Measurements from ENCODE around the gene DMPK. TPM values are rescaled to one million over a fixed set of nuclear protein-coding genes. Genes with fewer than 3 reads are reported as not detected.

The DMPK gene
- total RNA-seq, 1 experiment from 2014 or later, result 28.1 TPM

DNA sequence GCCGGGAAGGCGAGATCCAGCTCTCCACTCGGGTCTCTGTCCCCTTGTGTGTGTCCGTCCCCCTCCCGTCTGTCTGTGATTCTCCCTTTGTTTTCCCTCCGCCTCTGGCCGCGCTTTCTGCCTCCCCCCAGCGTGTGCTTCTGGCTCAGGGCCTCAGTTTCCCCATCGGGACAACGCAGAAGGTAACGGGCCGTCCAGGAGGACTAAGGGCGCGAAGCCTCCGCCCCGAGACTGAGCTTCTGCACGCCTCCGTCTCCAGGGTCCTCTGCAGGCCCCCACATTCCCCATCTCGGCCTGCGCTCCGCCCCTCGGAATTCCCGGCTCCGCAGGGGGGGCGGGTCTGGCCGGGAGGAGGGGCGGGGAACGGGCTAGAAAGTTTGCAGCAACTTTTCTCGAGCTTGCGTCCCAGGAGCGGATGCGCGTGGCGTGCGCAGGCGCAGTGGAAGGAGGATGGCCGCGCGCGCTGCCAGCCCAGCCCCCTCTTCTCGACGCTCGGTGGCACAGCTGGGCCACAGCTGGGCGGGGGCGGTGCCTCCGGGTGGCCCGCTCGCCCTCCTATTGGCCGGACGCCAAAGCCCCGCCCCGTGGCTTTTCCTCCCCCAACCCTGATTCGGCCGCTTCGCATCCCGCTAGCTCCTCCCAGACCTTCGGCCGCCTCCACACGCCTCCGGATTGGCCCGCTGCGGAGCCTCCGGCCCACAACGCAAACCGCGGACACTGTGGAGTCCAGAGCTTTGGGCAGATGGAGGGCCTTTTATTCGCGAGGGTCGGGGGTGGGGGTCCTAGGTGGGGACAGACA is 13.1 kb downstream of the DMPK start, which contains the start of gene SIX5:
SIX5 (minus strand) TSS at position 269 of the 799 bp plus-strand sequence. CDS start 408 bp downstream, outside the sequence.
- H3K27ac Mint-ChIP-seq (ENCODE audit: unreplicated experiment), result peak within 1 kb of the TSS; percentile 96
- ChIA-PET CTCF (interaction anchor here (0.6 to 3.6 kb wide), 28 partner anchors 10 to 848 kb away, joined by 3 to 82 read pairs (median 6); partner anchors contain the start of genes CALM3, DMPK, DMWD and FBXO46), POLR2A (interaction anchor here (0.5 to 3.7 kb wide), 19 partner anchors 10 to 302 kb away, joined by 3 to 64 read pairs (median 7); partner anchors contain the start of genes DMPK, DMWD, FBXO46 and FOSB)
- H3K36me3 Mint-ChIP-seq (ENCODE audit: insufficient read depth, unreplicated experiment), result peaks cover 64% of the 10 kb centered on the region
- Histone ChIP-seq H3K9me3 (no peaks in the 10 kb centered on the region), H3K36me3 (ENCODE audit: control insufficient read depth, insufficient read depth, low read length) (no peaks in the 10 kb centered on the region), H3K27me3 (replicated peaks; ENCODE audit: control insufficient read depth, insufficient read depth, low read length) (no peaks in the 10 kb centered on the region), H3K4me1 (peaks cover 6% of the 10 kb centered on the region), H3K4me3 (ENCODE audit: low read depth, low read length) (peak within 1 kb of the TSS; percentile 76)
- intact Hi-C loops (cut with micrococcal nuclease; ENCODE audit: unreplicated experiment), result loop anchor here (1.0 kb wide), 2 partner anchors 32 to 39 kb away; partner anchors contain the start of gene FBXO46
- H3K27me3 Mint-ChIP-seq (ENCODE audit: insufficient read depth, unreplicated experiment), result no peaks in the 10 kb centered on the region
- peak within 1 kb of the TSS; percentile 97 for H3K4me3 Mint-ChIP-seq (ENCODE audit: unreplicated experiment)
- H3K9me3 Mint-ChIP-seq (ENCODE audit: unreplicated experiment), result no peaks in the 10 kb centered on the region
- DNase-seq, result peak; percentile 98 to 99
- no TSS peak for BruUV-seq (replicated peaks)
- TF ChIP-seq, protein P1, sequence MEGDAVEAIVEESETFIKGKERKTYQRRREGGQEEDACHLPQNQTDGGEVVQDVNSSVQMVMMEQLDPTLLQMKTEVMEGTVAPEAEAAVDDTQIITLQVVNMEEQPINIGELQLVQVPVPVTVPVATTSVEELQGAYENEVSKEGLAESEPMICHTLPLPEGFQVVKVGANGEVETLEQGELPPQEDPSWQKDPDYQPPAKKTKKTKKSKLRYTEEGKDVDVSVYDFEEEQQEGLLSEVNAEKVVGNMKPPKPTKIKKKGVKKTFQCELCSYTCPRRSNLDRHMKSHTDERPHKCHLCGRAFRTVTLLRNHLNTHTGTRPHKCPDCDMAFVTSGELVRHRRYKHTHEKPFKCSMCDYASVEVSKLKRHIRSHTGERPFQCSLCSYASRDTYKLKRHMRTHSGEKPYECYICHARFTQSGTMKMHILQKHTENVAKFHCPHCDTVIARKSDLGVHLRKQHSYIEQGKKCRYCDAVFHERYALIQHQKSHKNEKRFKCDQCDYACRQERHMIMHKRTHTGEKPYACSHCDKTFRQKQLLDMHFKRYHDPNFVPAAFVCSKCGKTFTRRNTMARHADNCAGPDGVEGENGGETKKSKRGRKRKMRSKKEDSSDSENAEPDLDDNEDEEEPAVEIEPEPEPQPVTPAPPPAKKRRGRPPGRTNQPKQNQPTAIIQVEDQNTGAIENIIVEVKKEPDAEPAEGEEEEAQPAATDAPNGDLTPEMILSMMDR (IDR thresholded peaks at IDR 0.05; ENCODE audit: insufficient read depth in 1 of 2, low read depth in 1 of 2, low read length in 1 of 2, severe bottlenecking in 1 of 2, unreplicated experiment in 1 of 2), result no peak
- peaks cover 14% of the 10 kb centered on the region for H3K4me1 Mint-ChIP-seq (ENCODE audit: low read depth, unreplicated experiment)

DNA sequence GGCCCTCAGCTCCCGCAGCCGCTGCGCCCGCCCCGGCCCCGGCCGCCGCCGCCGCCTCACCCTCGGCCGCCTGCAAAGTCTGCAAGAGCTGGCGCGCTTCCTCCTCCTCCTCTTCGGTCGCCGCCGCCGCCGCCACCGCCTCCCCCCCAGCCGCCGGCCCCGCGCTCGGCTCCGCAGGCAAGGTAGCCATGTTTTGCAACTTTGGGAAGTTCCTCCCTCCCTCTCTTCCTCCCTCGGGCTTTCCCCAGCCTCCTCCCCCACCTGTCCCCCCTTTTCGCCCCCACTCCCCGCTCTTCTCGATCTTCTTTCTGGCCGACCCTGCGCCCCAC is 13.7 kb downstream of the DMPK start:
- H3K27ac Mint-ChIP-seq (ENCODE audit: unreplicated experiment), result peak overlapping the region; percentile 96
- no peaks in the 10 kb centered on the region for H3K9me3 Mint-ChIP-seq (ENCODE audit: unreplicated experiment)
- ChIA-PET CTCF (interaction anchor here (1.1 to 3.6 kb wide), 9 partner anchors 11 to 134 kb away, joined by 3 to 82 read pairs (median 15); partner anchors contain the start of genes FOXA3, MYPOP and SYMPK), POLR2A (interaction anchor here (1.0 to 3.7 kb wide), 10 partner anchors 38 to 301 kb away, joined by 3 to 64 read pairs (median 10); partner anchors contain the start of genes FBXO46, FOSB, QPCTL and SNRPD2)
- peaks cover 14% of the 10 kb centered on the region for H3K4me1 Mint-ChIP-seq (ENCODE audit: low read depth, unreplicated experiment)
- no peaks in the 10 kb centered on the region for H3K9me3 ChIP-seq
- no TSS peak for BruUV-seq (replicated peaks)
- H3K27me3 ChIP-seq (replicated peaks; ENCODE audit: control insufficient read depth, insufficient read depth, low read length), result no peaks in the 10 kb centered on the region
- H3K36me3 Mint-ChIP-seq (ENCODE audit: insufficient read depth, unreplicated experiment), result peaks cover 64% of the 10 kb centered on the region
- H3K4me3 Mint-ChIP-seq (ENCODE audit: unreplicated experiment), result peak overlapping the region; percentile 97
- intact Hi-C loops (cut with micrococcal nuclease; ENCODE audit: unreplicated experiment), result no loop called here
- peaks cover 6% of the 10 kb centered on the region for H3K4me1 ChIP-seq
- H3K4me3 ChIP-seq (ENCODE audit: low read depth, low read length), result peak overlapping the region; percentile 68
- peak in 1 of 2 experiments; percentile 61 for DNase-seq
- TF ChIP-seq, protein P1 (IDR thresholded peaks at IDR 0.05; ENCODE audit: insufficient read depth in 1 of 2, low read depth in 1 of 2, low read length in 1 of 2, severe bottlenecking in 1 of 2, unreplicated experiment in 1 of 2), result no peak
- no peaks in the 10 kb centered on the region for H3K27me3 Mint-ChIP-seq (ENCODE audit: insufficient read depth, unreplicated experiment)
- no peaks in the 10 kb centered on the region for H3K36me3 ChIP-seq (ENCODE audit: control insufficient read depth, insufficient read depth, low read length)

DNA sequence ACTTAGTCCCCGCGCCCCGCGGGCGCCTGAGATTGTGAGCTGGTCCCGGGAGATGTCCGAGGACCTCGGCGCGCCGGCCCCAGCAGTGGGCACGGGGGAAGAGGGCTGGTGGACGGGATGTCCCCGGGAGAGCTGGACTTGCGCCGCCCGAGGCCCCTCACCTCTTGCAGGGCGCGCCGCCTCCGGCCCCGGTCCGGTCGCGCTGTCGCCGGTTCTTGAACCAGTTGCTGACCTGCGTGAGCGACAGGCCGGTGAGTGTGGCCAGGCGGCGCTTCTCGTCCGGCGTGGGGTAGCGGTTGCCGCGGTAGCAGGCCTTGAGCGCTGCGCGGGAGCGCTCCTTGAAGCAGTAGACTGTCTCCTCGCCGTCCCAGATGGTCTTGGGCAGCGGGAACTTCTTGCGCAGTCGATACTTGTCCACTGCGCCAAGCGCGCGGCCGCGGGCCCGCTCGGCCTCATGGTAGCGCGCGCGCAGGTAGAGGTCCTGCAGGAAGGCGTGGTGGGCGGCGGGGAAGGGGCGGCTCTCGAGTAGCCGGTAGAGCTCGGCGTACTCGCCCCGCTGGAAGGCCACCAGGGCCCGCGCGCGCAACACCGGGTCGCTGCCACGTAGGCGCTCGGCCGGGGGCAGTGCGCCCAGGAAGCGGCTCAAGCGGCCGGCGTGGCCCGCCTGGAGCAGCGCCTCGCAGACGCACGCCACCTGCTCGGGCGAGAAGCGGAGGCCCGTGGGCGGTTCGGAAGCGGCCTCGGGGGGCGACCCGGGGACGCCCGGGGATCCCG is 14.2 kb downstream of the DMPK start:
- Histone ChIP-seq H3K4me3 (ENCODE audit: low read depth, low read length) (peak overlapping the region; percentile 68), H3K27me3 (replicated peaks; ENCODE audit: control insufficient read depth, insufficient read depth, low read length) (no peaks in the 10 kb centered on the region), H3K9me3 (no peaks in the 10 kb centered on the region), H3K4me1 (peaks cover 6% of the 10 kb centered on the region), H3K36me3 (ENCODE audit: control insufficient read depth, insufficient read depth, low read length) (no peaks in the 10 kb centered on the region)
- BruUV-seq (replicated peaks), result no TSS peak
- TF ChIP-seq, protein P1 (IDR thresholded peaks at IDR 0.05; ENCODE audit: insufficient read depth in 1 of 2, low read depth in 1 of 2, low read length in 1 of 2, severe bottlenecking in 1 of 2, unreplicated experiment in 1 of 2), result no peak
- DNase-seq, result peak; percentile 79
- Mint-ChIP-seq H3K36me3 (ENCODE audit: insufficient read depth, unreplicated experiment) (peaks cover 59% of the 10 kb centered on the region), H3K4me3 (ENCODE audit: unreplicated experiment) (peak overlapping the region; percentile 97), H3K27ac (ENCODE audit: unreplicated experiment) (peak overlapping the region; percentile 79), H3K9me3 (ENCODE audit: unreplicated experiment) (no peaks in the 10 kb centered on the region), H3K4me1 (ENCODE audit: low read depth, unreplicated experiment) (peaks cover 14% of the 10 kb centered on the region), H3K27me3 (ENCODE audit: insufficient read depth, unreplicated experiment) (no peaks in the 10 kb centered on the region)
- intact Hi-C loops (cut with micrococcal nuclease; ENCODE audit: unreplicated experiment), result no loop called here
- ChIA-PET CTCF (interaction anchor here (0.8 to 3.1 kb wide), 6 partner anchors 11 to 114 kb away, joined by 3 to 82 read pairs (median 6); partner anchors contain the start of gene QPCTL), POLR2A (interaction anchor here (0.6 to 3.7 kb wide), 9 partner anchors 38 to 184 kb away, joined by 3 to 64 read pairs (median 7); partner anchors contain the start of genes FBXO46, IRF2BP1, QPCTL and SNRPD2)

Measured in Caco-2 (cell line).